ENCODE results near the gene GNG7.

DNA sequence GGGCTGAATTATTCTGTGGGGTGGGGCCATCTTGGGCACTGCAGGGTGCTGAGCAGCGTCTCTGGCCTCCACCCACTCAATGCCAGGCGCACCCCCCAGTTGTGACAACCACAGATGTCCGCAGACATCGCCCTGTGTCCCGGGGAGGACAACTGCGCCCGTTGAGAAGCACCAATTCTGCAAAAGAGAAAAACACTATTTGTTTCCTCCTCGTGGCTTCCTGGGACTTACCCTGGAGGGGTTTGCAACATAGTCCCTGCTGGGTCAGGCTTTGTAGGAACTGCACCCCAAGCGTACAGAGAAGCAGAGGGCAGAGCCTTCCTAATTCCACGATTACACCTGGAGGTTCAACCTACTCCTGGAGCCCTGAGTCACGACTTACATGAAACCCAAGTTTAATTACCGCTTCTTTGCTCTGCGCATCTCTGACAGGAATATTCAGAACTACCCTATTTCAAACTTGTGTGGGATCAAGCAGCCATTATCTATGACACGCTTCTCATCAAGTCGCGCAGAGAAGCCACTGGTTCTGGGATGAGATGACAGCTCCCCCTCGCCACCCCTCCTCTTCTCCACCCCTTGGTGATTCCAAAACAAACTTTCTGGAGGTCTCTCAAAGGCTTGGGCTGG, 48.4 kb upstream of the GNG7 start:
- no peak for TF ChIP-seq ARNTL (CRISPR knock-in tag; IDR thresholded peaks at IDR 0.05; ENCODE audit: borderline replicate concordance, low read depth)
- no peak for TF ChIP-seq ZFP30 (CRISPR knock-in tag; IDR thresholded peaks at IDR 0.05)
- no peak for TF ChIP-seq OSR1 (CRISPR knock-in tag; IDR thresholded peaks at IDR 0.05)
- TF ChIP-seq, protein P1, sequence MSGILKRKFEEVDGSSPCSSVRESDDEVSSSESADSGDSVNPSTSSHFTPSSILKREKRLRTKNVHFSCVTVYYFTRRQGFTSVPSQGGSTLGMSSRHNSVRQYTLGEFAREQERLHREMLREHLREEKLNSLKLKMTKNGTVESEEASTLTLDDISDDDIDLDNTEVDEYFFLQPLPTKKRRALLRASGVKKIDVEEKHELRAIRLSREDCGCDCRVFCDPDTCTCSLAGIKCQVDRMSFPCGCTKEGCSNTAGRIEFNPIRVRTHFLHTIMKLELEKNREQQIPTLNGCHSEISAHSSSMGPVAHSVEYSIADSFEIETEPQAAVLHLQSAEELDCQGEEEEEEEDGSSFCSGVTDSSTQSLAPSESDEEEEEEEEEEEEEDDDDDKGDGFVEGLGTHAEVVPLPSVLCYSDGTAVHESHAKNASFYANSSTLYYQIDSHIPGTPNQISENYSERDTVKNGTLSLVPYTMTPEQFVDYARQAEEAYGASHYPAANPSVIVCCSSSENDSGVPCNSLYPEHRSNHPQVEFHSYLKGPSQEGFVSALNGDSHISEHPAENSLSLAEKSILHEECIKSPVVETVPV (CRISPR knock-in tag; IDR thresholded peaks at IDR 0.05), result no peak
- TF ChIP-seq ZC3H10 (CRISPR knock-in tag; IDR thresholded peaks at IDR 0.05), result no peak
- TF ChIP-seq, protein P2, sequence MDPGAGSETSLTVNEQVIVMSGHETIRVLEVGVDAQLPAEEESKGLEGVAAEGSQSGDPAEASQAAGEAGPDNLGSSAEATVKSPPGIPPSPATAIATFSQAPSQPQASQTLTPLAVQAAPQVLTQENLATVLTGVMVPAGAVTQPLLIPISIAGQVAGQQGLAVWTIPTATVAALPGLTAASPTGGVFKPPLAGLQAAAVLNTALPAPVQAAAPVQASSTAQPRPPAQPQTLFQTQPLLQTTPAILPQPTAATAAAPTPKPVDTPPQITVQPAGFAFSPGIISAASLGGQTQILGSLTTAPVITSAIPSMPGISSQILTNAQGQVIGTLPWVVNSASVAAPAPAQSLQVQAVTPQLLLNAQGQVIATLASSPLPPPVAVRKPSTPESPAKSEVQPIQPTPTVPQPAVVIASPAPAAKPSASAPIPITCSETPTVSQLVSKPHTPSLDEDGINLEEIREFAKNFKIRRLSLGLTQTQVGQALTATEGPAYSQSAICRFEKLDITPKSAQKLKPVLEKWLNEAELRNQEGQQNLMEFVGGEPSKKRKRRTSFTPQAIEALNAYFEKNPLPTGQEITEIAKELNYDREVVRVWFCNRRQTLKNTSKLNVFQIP (CRISPR knock-in tag; IDR thresholded peaks at IDR 0.05; ENCODE audit: borderline replicate concordance, low read depth), result no peak
- TF ChIP-seq ISL1 (CRISPR knock-in tag; IDR thresholded peaks at IDR 0.05), result no peak
